HG03066 (cell line): ENCODE measurements around the gene PLCB4.

Experiments
- ATAC-seq: cut with Tn5 transposase; IDR thresholded peaks from one replicate; pipeline ENCODE4 v1.9.1; 2021; ENCODE audit warnings: low read depth; ENCODE audit not compliant: unreplicated experiment

The PLCB4 gene

GRCh38 chr20:9099372-9099771, 30.5 kb downstream of the PLCB4 start:
- ATAC-seq = no peak

GRCh38 chr20:9100691-9101090, 31.8 kb downstream of the PLCB4 start:
- ATAC-seq = no peak

GRCh38 chr20:9102456-9102855, 33.6 kb downstream of the PLCB4 start:
- ATAC-seq = no peak

GRCh38 chr20:9103955-9104354, 35.1 kb downstream of the PLCB4 start:
- ATAC-seq = no peak

GRCh38 chr20:9108260-9108659, 39.4 kb downstream of the PLCB4 start:
- ATAC-seq = no peak

- ATAC-seq = no peak
Measured at GRCh38 chr20:9109566-9109965, 40.7 kb downstream of the PLCB4 start.

GRCh38 chr20:9110365-9110764, 41.5 kb downstream of the PLCB4 start:
- ATAC-seq = no peak

- no peak for ATAC-seq
Measured at GRCh38 chr20:9110916-9111432, 42.1 kb downstream of the PLCB4 start.

- ATAC-seq = no peak
Measured at GRCh38 chr20:9112541-9113515, 43.9 kb downstream of the PLCB4 start.

- no peak for ATAC-seq
Measured at GRCh38 chr20:9114709-9115108, 45.8 kb downstream of the PLCB4 start.

- no peak for ATAC-seq
Measured at GRCh38 chr20:9117548-9117947, 48.7 kb downstream of the PLCB4 start.

- no peak for ATAC-seq
Measured at GRCh38 chr20:9119776-9120175, 50.9 kb downstream of the PLCB4 start.

- ATAC-seq = no peak
Measured at GRCh38 chr20:9121211-9121610, 52.3 kb downstream of the PLCB4 start.

- no peak for ATAC-seq
Measured at GRCh38 chr20:9122571-9122970, 53.7 kb downstream of the PLCB4 start.

- no peak for ATAC-seq
Measured at GRCh38 chr20:9126527-9126926, 57.6 kb downstream of the PLCB4 start.

- ATAC-seq = no peak
Measured at GRCh38 chr20:9128568-9128967, 59.7 kb downstream of the PLCB4 start.

- ATAC-seq = no peak
Measured at GRCh38 chr20:9129756-9130155, 60.9 kb downstream of the PLCB4 start.

- ATAC-seq = no peak
Measured at GRCh38 chr20:9130521-9130920, 61.6 kb downstream of the PLCB4 start.

- ATAC-seq = no peak
Measured at GRCh38 chr20:9131841-9132240, 63.0 kb downstream of the PLCB4 start.

GRCh38 chr20:9134346-9134745, 65.5 kb downstream of the PLCB4 start:
- ATAC-seq = no peak

- ATAC-seq = no peak
Measured at GRCh38 chr20:9136114-9136513, 67.2 kb downstream of the PLCB4 start.

GRCh38 chr20:9137001-9137400, 68.1 kb downstream of the PLCB4 start:
- no peak for ATAC-seq
